NCI-H82 treated with DMSO at 0.1 percent for 48 hours (cell line): ENCODE results near the gene MYADML2.

ENCODE experiments used
- DNase-seq: peaks from one replicate; lab custom pipeline; 2025; ENCODE audit not compliant: unreplicated experiment; lab: John Stamatoyannopoulos, UW

The MYADML2 gene

GRCh38 chr17:81901167-81902022, 45.6 kb downstream of the MYADML2 start:
- no peak for DNase-seq

DNA sequence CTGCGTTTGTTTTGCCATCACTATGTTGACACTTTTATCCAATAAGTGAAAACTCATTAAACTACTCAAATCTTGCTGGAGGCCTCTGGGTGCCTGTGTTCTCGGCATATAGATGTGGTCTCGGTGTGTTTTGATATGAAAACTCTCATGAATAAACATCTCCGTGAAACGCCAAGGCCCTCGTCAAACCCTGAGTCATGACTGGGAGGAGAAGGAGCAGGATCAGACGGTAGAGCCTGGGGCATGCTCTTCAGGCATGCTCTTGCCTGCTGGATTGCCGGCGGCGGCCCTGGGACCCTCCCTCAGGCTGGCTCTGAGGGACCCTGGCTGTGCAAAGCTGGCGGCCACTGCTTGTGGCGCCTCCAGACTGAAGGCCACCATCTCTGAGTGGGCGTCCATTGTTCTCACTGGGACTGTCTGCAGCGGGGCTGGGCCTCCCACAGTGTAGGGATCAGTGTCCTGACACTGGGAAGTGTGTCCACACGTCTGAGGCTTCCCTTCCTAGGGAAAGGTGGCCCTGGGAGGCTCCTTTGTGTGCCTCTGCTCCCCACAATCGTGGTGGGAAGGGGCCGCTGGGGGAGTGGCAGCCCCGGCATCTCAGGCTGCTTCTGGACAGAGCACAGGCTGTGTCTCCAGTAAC, 46.7 kb downstream of the MYADML2 start:
- DNase-seq, result no peak

DNA sequence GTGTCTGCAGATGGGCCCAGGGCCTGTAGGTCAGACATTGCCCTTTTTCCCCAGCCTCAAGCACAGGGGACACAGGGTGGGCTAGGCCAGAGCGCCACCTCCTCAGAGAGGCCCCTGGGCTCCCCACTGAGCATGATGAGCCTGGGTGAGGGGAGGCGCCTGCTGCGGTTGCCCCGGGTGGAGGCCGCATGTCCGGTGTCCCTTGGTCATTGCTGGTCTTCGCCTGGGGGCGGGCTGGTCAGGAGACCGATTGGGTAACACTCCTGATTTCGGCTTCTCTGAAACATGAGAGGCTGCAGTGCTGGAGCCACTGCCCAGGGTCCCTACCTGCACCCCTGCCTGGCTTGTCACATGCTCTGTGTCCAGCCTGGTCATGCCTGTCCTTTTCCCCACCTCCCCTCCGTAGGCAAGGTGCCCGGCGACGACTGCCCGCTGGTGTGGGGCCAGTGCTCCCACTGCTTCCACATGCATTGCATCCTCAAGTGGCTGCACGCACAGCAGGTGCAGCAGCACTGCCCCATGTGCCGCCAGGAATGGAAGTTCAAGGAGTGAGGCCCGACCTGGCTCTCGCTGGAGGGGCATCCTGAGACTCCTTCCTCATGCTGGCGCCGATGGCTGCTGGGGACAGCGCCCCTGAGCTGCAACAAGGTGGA, 47.4 kb downstream of the MYADML2 start:
- DNase-seq, result no peak

GRCh38 chr17:81898885-81899284, 48.1 kb downstream of the MYADML2 start:
- no peak for DNase-seq

- DNase-seq, result no peak
Observed at GRCh38 chr17:81898029-81898866, 48.8 kb downstream of the MYADML2 start.

DNA sequence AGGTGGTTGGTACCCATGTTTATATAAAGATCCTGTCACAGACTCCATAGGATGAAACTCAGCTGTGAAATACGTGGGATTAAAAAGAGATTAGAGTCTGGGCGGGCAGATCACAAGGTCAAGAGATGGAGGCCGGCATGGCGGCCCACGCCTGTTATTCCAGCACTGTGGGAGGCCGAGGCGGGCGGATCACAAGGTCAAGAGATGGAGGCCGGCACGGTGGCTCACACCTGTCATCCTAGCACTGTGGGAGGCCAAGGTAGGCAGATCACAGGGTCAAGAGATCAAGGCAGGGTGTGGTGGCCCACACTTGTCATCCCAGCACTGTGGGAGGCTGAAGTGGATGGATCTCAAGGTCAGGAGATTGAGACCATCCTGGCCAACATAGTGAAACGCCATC, 51.6 kb downstream of the MYADML2 start:
- no peak for DNase-seq

DNA sequence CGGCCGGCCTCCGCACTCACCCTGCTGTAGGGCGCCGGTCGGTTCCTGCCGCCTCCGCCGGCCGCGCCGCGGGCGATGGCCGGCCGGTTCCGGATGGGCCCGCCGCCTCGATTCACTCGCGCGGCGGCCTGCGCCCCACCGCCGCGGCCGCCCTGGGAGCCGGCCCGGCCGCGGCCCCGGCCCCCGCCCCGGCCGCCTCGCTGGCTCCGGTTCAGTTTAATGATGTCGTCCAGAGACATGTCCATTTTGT, 55.8 kb downstream of the MYADML2 start:
- no peak for DNase-seq

DNA sequence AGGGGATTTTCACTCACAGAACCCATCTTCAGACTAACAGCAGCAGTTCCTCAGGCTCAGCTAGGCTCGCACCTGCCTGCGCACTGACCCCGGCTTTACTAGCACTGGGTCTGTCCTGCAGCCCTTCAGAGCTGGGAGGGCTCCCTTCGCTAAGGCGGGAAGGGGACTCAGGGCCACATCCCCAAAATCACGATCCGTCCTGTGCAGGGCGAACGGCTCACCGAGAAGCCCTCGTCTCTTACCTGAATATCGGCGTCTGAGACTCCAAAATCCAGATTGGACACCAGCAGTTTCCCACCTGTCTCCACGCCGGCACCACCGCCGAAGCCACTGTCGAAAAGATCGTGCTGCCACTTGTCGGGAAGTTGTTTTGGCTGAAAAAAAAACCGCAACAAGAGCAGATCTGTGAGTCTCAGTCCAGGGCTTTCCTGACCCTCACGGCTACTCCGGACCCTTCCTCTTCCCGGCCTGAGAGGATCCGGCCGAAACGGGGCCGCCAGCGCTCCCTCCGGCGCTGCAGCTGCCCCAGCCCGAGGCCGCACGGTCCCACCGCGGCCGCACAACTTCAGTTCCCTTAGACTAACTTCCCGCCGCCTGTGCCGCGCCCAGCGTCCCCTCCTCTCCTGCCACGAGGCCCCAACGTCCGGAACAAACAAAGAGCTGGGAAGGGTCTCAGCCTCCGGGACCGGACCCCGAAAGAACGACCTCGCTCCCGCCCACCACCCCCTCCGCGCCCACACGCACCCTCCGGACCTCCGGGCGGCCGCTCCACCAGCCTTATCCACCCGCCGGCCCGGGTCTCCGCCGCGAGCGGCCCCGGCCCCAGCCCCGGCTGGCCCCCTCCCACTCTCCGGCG, 56.4 kb downstream of the MYADML2 start:
- no peak for DNase-seq
